HCT116 (cell line): Measurements from ENCODE around the gene AKAP13.
"Not testable (repeated sequence)": the region's sequence is repeated elsewhere in the genome, so short reads cannot be mapped to it uniquely, and the experiment has no call there.

ENCODE experiments used
- CTCF ChIP-seq, 3 experiments: fragments of 200-600 bp in 1 of 3; sonication (generic) in 1 of 3; IDR thresholded peaks in 2 of 3; conservative IDR thresholded peaks in 1 of 3; 2 replicates each; pipeline ENCODE4 v1.5.1; 2012 to 2017; ENCODE audit warnings: low read depth in 2 of 3, low read length in 2 of 3, antibody characterized with exemption in 1 of 3, borderline replicate concordance in 1 of 3, control low read depth in 1 of 3, mild to moderate bottlenecking in 1 of 3, mixed read lengths in 1 of 3, mixed run types in 1 of 3, moderate library complexity in 1 of 3; ENCODE audit not compliant: insufficient read depth in 1 of 3
- EZH2 ChIP-seq: fragments of 200-600 bp; sonication (generic); IDR thresholded peaks from 2 replicates; pipeline ENCODE4 v1.6.1; 2017; ENCODE audit warnings: antibody characterized with exemption, mixed run types
- POLR2A ChIP-seq: IDR thresholded peaks from 2 replicates; pipeline ENCODE4 v1.7.0; 2011; ENCODE audit warnings: borderline replicate concordance; ENCODE audit not compliant: insufficient read depth, insufficient read length; ENCODE audit errors: extremely low read depth
- SIN3A ChIP-seq: IDR thresholded peaks from 2 replicates; pipeline ENCODE4 v1.6.1; 2012; ENCODE audit warnings: low read depth
- SP1 ChIP-seq: IDR thresholded peaks from 2 replicates; pipeline ENCODE4 v1.6.1; 2012; ENCODE audit warnings: low read depth
- ZNF274 ChIP-seq: fragments of 200-500 bp; sonication (Bioruptor generic); IDR thresholded peaks from 2 replicates; pipeline ENCODE4 v1.6.1; 2014; ENCODE audit warnings: mild to moderate bottlenecking, low read depth, low read length, inconsistent platforms

DNA sequence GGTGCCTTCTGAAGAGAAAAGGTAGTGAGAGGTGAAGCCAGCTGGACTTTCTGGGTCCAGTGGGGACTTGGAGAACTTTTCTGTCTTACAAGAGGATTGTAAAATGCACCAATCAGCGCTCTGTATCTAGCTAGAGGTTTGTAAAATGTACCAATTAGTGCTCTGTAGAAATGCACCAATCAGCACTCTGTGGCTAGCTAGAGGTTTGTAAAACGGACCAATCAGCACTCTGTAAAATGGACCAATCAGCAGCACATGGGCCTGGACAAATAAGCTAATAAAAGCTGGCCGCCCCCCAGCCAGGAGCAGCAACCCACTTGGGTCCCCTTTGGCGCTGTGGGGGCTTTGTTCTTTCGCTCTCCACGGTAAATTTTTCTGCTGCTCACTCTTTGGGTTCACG lies 416.0 kb downstream of the AKAP13 start:
- TF ChIP-seq CTCF (IDR thresholded peaks at IDR 0.05 in 2 of 3, conservative IDR thresholded peaks at IDR 0.05 in 1 of 3; ENCODE audit: borderline replicate concordance in 1 of 3, insufficient read depth in 1 of 3, low read depth in 2 of 3, low read length in 2 of 3); SIN3A; ZNF274; POLR2A; EZH2: not testable (repeated sequence)
- peak; percentile 18; the same call in 1 of the 2 replicates for TF ChIP-seq SP1
